KMS-11 (cell line): Measurements from ENCODE around the gene PPFIBP2.

Experiments
- H2AFZ ChIP-seq: fragments of 200-600 bp; sonication (generic); 2 replicates; pipeline ENCODE4 v1.6.1; 2016; ENCODE audit warnings: antibody characterized with exemption, mixed run types, low read depth
- H3K27ac ChIP-seq: fragments of 200-600 bp; sonication (generic); 2 replicates; pipeline ENCODE4 v1.6.1; 2016; ENCODE audit warnings: mild to moderate bottlenecking, mixed run types
- H3K27me3 ChIP-seq: fragments of 200-600 bp; sonication (generic); 2 replicates; pipeline ENCODE4 v1.6.1; 2017; ENCODE audit warnings: mild to moderate bottlenecking, low read depth, mixed run types, moderate library complexity; ENCODE audit not compliant: insufficient read depth
- H3K36me3 ChIP-seq: fragments of 200-600 bp; sonication (generic); 2 replicates; pipeline ENCODE4 v1.6.1; 2017; ENCODE audit warnings: mild to moderate bottlenecking, mixed run types; ENCODE audit not compliant: insufficient read depth
- H3K4me1 ChIP-seq: fragments of 200-600 bp; sonication (generic); 2 replicates; pipeline ENCODE4 v1.6.1; 2016; ENCODE audit warnings: mild to moderate bottlenecking, low read depth, mixed run types; ENCODE audit not compliant: poor library complexity, severe bottlenecking
- H3K4me2 ChIP-seq: fragments of 200-600 bp; sonication (generic); 2 replicates; pipeline ENCODE4 v1.7.0; 2016; ENCODE audit warnings: mild to moderate bottlenecking, mixed run types
- H3K4me3 ChIP-seq: fragments of 200-600 bp; sonication (generic); IDR thresholded peaks from 2 replicates; pipeline ENCODE4 v1.6.1; 2017; ENCODE audit warnings: low read depth, low read length, mixed read lengths; ENCODE audit not compliant: insufficient read depth
- H3K79me2 ChIP-seq: fragments of 200-600 bp; sonication (generic); 2 replicates; pipeline ENCODE4 v1.6.1; 2016; ENCODE audit warnings: low read depth, mixed run types; ENCODE audit not compliant: insufficient read depth
- H3K9ac ChIP-seq: fragments of 200-600 bp; sonication (generic); 2 replicates; pipeline ENCODE4 v1.6.1; 2016; ENCODE audit warnings: mild to moderate bottlenecking, mixed run types
- H4K20me1 ChIP-seq: fragments of 200-600 bp; sonication (generic); 2 replicates; pipeline ENCODE4 v1.6.1; 2016; ENCODE audit warnings: mild to moderate bottlenecking, mixed run types; ENCODE audit not compliant: insufficient read depth
- CTCF ChIP-seq: fragments of 200-600 bp; sonication (generic); conservative IDR thresholded peaks from 2 replicates; pipeline ENCODE4 v1.6.1; 2017; ENCODE audit warnings: low read depth, mild to moderate bottlenecking, antibody characterized with exemption, low read length, moderate library complexity, mixed read lengths

PPFIBP2 gene

GRCh38 chr11:7576726-7577290, 63.0 kb downstream of the PPFIBP2 start:
- H3K79me2 ChIP-seq = no peaks in the 10 kb centered on the region
- peaks cover 24% of the 10 kb centered on the region for H3K4me1 ChIP-seq
- H3K9ac ChIP-seq = no peak overlapping the region
- H3K27ac ChIP-seq = no peak overlapping the region
- peak overlapping the region; percentile 59; the same call in 1 of the 2 replicates for H3K4me2 ChIP-seq
- TF ChIP-seq CTCF = no peak
- H2AFZ ChIP-seq = no peak overlapping the region
- no peaks in the 10 kb centered on the region for H3K36me3 ChIP-seq
- peaks cover 3% of the 10 kb centered on the region; the same call in 1 of the 2 replicates for H3K27me3 ChIP-seq
- H3K4me3 ChIP-seq = no peak overlapping the region
- no peaks in the 10 kb centered on the region for H4K20me1 ChIP-seq

- no peak overlapping the region for H2AFZ ChIP-seq
- H3K4me3 ChIP-seq = no peak overlapping the region
- H3K9ac ChIP-seq = no peak overlapping the region
- H4K20me1 ChIP-seq = no peaks in the 10 kb centered on the region
- no peaks in the 10 kb centered on the region for H3K79me2 ChIP-seq
- H3K27ac ChIP-seq = no peak overlapping the region
- peaks cover 20% of the 10 kb centered on the region for H3K4me1 ChIP-seq
- no peaks in the 10 kb centered on the region for H3K36me3 ChIP-seq
- no peak overlapping the region for H3K4me2 ChIP-seq
- TF ChIP-seq CTCF = no peak
- peaks cover 3% of the 10 kb centered on the region; the same call in 1 of the 2 replicates for H3K27me3 ChIP-seq
These were observed 63.7 kb downstream of the PPFIBP2 start for GRCh38 chr11:7577291-7578190.

GRCh38 chr11:7578276-7578955, 64.6 kb downstream of the PPFIBP2 start:
- H3K36me3 ChIP-seq = no peaks in the 10 kb centered on the region
- no peak overlapping the region for H3K27ac ChIP-seq
- no peak for TF ChIP-seq CTCF
- H3K79me2 ChIP-seq = no peaks in the 10 kb centered on the region
- no peak overlapping the region for H3K4me3 ChIP-seq
- no peak overlapping the region for H3K9ac ChIP-seq
- no peaks in the 10 kb centered on the region for H4K20me1 ChIP-seq
- H3K4me2 ChIP-seq = no peak overlapping the region
- H3K27me3 ChIP-seq = peaks cover 3% of the 10 kb centered on the region; the same call in 1 of the 2 replicates
- no peak overlapping the region for H2AFZ ChIP-seq
- H3K4me1 ChIP-seq = peaks cover 20% of the 10 kb centered on the region

GRCh38 chr11:7579361-7579791, 65.6 kb downstream of the PPFIBP2 start:
- H3K4me1 ChIP-seq = peaks cover 20% of the 10 kb centered on the region
- H3K27ac ChIP-seq = no peak overlapping the region
- H3K4me2 ChIP-seq = no peak overlapping the region
- H2AFZ ChIP-seq = no peak overlapping the region
- H3K79me2 ChIP-seq = no peaks in the 10 kb centered on the region
- TF ChIP-seq CTCF = no peak
- peaks cover 3% of the 10 kb centered on the region; the same call in 1 of the 2 replicates for H3K27me3 ChIP-seq
- no peaks in the 10 kb centered on the region for H4K20me1 ChIP-seq
- H3K4me3 ChIP-seq = no peak overlapping the region
- no peak overlapping the region for H3K9ac ChIP-seq
- H3K36me3 ChIP-seq = no peaks in the 10 kb centered on the region
